ENCODE results near the gene PRRX1. TPM values are rescaled to one million over a fixed set of nuclear protein-coding genes. Genes with fewer than 3 reads are reported as not detected.
A peak's percentile ranks its signal among the peaks of the same experiment; 100 is the strongest.

Gene PRRX1
- total and polyA plus RNA-seq, 12 donors = 23.0 to 113 (median 97.7) TPM

DNA sequence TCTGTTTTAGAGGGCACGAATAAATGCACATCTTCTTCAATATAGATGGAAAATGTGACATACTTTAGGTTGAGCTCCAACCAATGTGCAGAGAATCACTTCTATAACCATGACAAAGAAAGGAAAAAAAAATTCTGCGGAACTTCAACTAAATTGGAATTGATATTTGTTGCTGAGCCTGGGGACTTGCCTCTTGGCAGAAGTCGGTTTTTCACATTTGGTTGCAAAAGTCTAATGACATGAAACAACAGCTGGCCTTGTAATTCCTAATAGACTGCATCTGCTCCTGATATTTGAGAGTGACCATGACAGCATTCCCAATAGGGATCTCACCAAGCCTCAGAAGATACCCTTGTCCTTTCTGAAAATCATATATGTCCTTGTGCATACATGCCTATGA, 112.8 kb downstream of the PRRX1 start:
- 61 to 70% methylated on average over 3 of the region's 3 CpGs for WGBS, 2 donors
- TF ChIP-seq, protein P1, sequence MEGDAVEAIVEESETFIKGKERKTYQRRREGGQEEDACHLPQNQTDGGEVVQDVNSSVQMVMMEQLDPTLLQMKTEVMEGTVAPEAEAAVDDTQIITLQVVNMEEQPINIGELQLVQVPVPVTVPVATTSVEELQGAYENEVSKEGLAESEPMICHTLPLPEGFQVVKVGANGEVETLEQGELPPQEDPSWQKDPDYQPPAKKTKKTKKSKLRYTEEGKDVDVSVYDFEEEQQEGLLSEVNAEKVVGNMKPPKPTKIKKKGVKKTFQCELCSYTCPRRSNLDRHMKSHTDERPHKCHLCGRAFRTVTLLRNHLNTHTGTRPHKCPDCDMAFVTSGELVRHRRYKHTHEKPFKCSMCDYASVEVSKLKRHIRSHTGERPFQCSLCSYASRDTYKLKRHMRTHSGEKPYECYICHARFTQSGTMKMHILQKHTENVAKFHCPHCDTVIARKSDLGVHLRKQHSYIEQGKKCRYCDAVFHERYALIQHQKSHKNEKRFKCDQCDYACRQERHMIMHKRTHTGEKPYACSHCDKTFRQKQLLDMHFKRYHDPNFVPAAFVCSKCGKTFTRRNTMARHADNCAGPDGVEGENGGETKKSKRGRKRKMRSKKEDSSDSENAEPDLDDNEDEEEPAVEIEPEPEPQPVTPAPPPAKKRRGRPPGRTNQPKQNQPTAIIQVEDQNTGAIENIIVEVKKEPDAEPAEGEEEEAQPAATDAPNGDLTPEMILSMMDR (IDR thresholded peaks at IDR 0.05) = no peak
- H3K27ac ChIP-seq = peak overlapping the region in 1 of 10 donors; percentile 40
- H3K9me3 ChIP-seq = no peaks in the 10 kb centered on the region
- intact Hi-C loops (cut with DNase I) = loop anchor here in 3 of 10 donors (10.0 kb wide), 3 partner anchors 88 to 842 kb away; no protein-coding TSS in a partner anchor
- no peaks in the 10 kb centered on the region for H3K36me3 ChIP-seq
- peak in 6 of 8 donors; percentile 28 to 89 (median 54) for ATAC-seq
- no peak overlapping the region for H3K4me3 ChIP-seq
- no peaks in the 10 kb centered on the region for H3K27me3 ChIP-seq
- peak in 1 of 2 donors; percentile 15 for DNase-seq
- H3K4me1 ChIP-seq = no peaks in the 10 kb centered on the region

Other genes with a start within 250 kb of the PRRX1 start
- 10 to 100 TPM in 3 of 10 donors, 1 to 10 TPM in 7; 5.6 to 14.4 (median 9.4) TPM for gene GORAB, start 132.0 kb upstream of the PRRX1 start, total RNA-seq
- 10 to 100 TPM in 1 of 2 donors, 1 to 10 TPM in 1; 6.9 to 14.0 TPM for gene GORAB, start 132.0 kb upstream of the PRRX1 start, polyA plus RNA-seq

Measured in heart right ventricle (tissue), 16 donors.